Activated T-helper 1 cell treated with anti-CD3 and anti-CD28 coated beads, Interleukin-12 subunit alpha, Interleukin-12 subunit beta, Interleukin-2, Interleukin-4 antibody, amounts not matched to agents 30 ng/mL and 10 ng/mL and 1 ng/mL, durations not matched to agents 14 hours and 24 hours and 36 hours (primary cell): ENCODE results near the gene ATCAY. TPM values are rescaled to one million over a fixed set of nuclear protein-coding genes. Genes with fewer than 3 reads are reported as not detected.
"Not testable (repeated sequence)": the region's sequence is repeated elsewhere in the genome, so short reads cannot be mapped to it uniquely, and the experiment has no call there.

ENCODE experiments used
- DNase-seq: peaks from one replicate; pipeline ENCODE4 v3.0.0; 2021; ENCODE audit warnings: low spot score
- H3K27ac Mint-ChIP-seq: one replicate; pipeline ENCODE4 v1.8.0; 2021; ENCODE audit warnings: mild to moderate bottlenecking, mixed read lengths
- H3K27me3 Mint-ChIP-seq: one replicate; pipeline ENCODE4 v1.8.0; 2022; ENCODE audit warnings: mild to moderate bottlenecking, moderate library complexity, mixed read lengths; ENCODE audit not compliant: insufficient read depth
- H3K36me3 Mint-ChIP-seq: one replicate; pipeline ENCODE4 v1.8.0; 2021; ENCODE audit warnings: low read depth, mixed read lengths
- H3K4me1 Mint-ChIP-seq: one replicate; pipeline ENCODE4 v1.8.0; 2021; ENCODE audit warnings: low read depth, mixed read lengths
- H3K4me3 Mint-ChIP-seq: one replicate; pipeline ENCODE4 v1.8.0; 2021; ENCODE audit warnings: mild to moderate bottlenecking, moderate library complexity, mixed read lengths
- H3K9me3 Mint-ChIP-seq: one replicate; pipeline ENCODE4 v1.8.0; 2021; ENCODE audit warnings: mixed read lengths
- intact Hi-C: fragments of 100-400 bp; cut with micrococcal nuclease; formaldehyde crosslinking; loops from one replicate; pipeline ENCODE4 v1.15.1; 2024
- total RNA-seq: library from RNA; stranded (reverse); gene quantifications from 2 replicates; pipeline ENCODE4 v1.2.3, GENCODE V29; 2022

ATCAY gene
- total RNA-seq, 1 donor from 2014 or later: not detected

- Mint-ChIP-seq H3K9me3 (no peaks in the 10 kb centered on the region), H3K36me3 (no peaks in the 10 kb centered on the region), H3K4me3 (no peak overlapping the region), H3K27ac (no peak overlapping the region), H3K27me3 (peaks cover 2% of the 10 kb centered on the region), H3K4me1 (no peaks in the 10 kb centered on the region)
- DNase-seq: no peak
- intact Hi-C loops: no loop called here
Measured at GRCh38 chr19:3950871-3951861, 70.7 kb downstream of the ATCAY start.

- intact Hi-C loops, H3K27me3 Mint-ChIP-seq: not testable (repeated sequence)
Measured at GRCh38 chr19:3952755-3953276, 72.3 kb downstream of the ATCAY start.

GRCh38 chr19:3954107-3954506 is 73.6 kb downstream of the ATCAY start:
- Mint-ChIP-seq H3K4me3 (no peak overlapping the region), H3K27me3 (peaks cover 2% of the 10 kb centered on the region), H3K27ac (no peak overlapping the region), H3K4me1 (no peaks in the 10 kb centered on the region), H3K9me3 (no peaks in the 10 kb centered on the region), H3K36me3 (no peaks in the 10 kb centered on the region)
- intact Hi-C loops: no loop called here
- DNase-seq: no peak

More at GRCh38 chr19:3952755-3953276, 72.3 kb downstream of the ATCAY start:
- not testable (repeated sequence) for DNase-seq, H3K27ac Mint-ChIP-seq, H3K4me1 Mint-ChIP-seq, H3K36me3 Mint-ChIP-seq, H3K9me3 Mint-ChIP-seq, H3K4me3 Mint-ChIP-seq

- DNase-seq, H3K27ac Mint-ChIP-seq, H3K27me3 Mint-ChIP-seq, H3K9me3 Mint-ChIP-seq, H3K36me3 Mint-ChIP-seq, H3K4me1 Mint-ChIP-seq, intact Hi-C loops, H3K4me3 Mint-ChIP-seq: not testable (repeated sequence)
Measured at GRCh38 chr19:3955276-3955675, 74.8 kb downstream of the ATCAY start.

GRCh38 chr19:3955688-3956087 is 75.2 kb downstream of the ATCAY start:
- intact Hi-C loops: no loop called here
- peaks cover 2% of the 10 kb centered on the region for H3K27me3 Mint-ChIP-seq
- H3K27ac Mint-ChIP-seq: no peak overlapping the region
- no peak for DNase-seq
- H3K4me1 Mint-ChIP-seq: no peaks in the 10 kb centered on the region
- no peak overlapping the region for H3K4me3 Mint-ChIP-seq
- H3K9me3 Mint-ChIP-seq: no peaks in the 10 kb centered on the region
- no peaks in the 10 kb centered on the region for H3K36me3 Mint-ChIP-seq

- Mint-ChIP-seq H3K36me3 (no peaks in the 10 kb centered on the region), H3K27ac (no peak overlapping the region), H3K27me3 (no peaks in the 10 kb centered on the region), H3K9me3 (no peaks in the 10 kb centered on the region), H3K4me3 (no peak overlapping the region), H3K4me1 (no peaks in the 10 kb centered on the region)
- intact Hi-C loops: no loop called here
- DNase-seq: no peak
Measured at GRCh38 chr19:3958836-3959765, 78.6 kb downstream of the ATCAY start.

- no peaks in the 10 kb centered on the region for H3K36me3 Mint-ChIP-seq
- no peaks in the 10 kb centered on the region for H3K27me3 Mint-ChIP-seq
- intact Hi-C loops: no loop called here
- no peak overlapping the region for H3K27ac Mint-ChIP-seq
- H3K4me3 Mint-ChIP-seq: no peak overlapping the region
- H3K9me3 Mint-ChIP-seq: no peaks in the 10 kb centered on the region
- no peak for DNase-seq
- no peaks in the 10 kb centered on the region for H3K4me1 Mint-ChIP-seq
Measured at GRCh38 chr19:3959766-3960131, 79.3 kb downstream of the ATCAY start.

- H3K4me1 Mint-ChIP-seq: no peaks in the 10 kb centered on the region
- H3K27ac Mint-ChIP-seq: no peak overlapping the region
- DNase-seq: no peak
- no peaks in the 10 kb centered on the region for H3K9me3 Mint-ChIP-seq
- H3K36me3 Mint-ChIP-seq: peaks cover 2% of the 10 kb centered on the region
- intact Hi-C loops: no loop called here
- H3K27me3 Mint-ChIP-seq: no peaks in the 10 kb centered on the region
- no peak overlapping the region for H3K4me3 Mint-ChIP-seq
Measured at GRCh38 chr19:3961007-3961406, 80.5 kb downstream of the ATCAY start.

GRCh38 chr19:3963458-3964255 is 83.2 kb downstream of the ATCAY start:
- peaks cover 7% of the 10 kb centered on the region for H3K4me1 Mint-ChIP-seq
- no peaks in the 10 kb centered on the region for H3K9me3 Mint-ChIP-seq
- DNase-seq: no peak
- H3K36me3 Mint-ChIP-seq: peaks cover 10% of the 10 kb centered on the region
- intact Hi-C loops: no loop called here
- no peak overlapping the region for H3K27ac Mint-ChIP-seq
- H3K27me3 Mint-ChIP-seq: no peaks in the 10 kb centered on the region
- H3K4me3 Mint-ChIP-seq: no peak overlapping the region

DNA sequence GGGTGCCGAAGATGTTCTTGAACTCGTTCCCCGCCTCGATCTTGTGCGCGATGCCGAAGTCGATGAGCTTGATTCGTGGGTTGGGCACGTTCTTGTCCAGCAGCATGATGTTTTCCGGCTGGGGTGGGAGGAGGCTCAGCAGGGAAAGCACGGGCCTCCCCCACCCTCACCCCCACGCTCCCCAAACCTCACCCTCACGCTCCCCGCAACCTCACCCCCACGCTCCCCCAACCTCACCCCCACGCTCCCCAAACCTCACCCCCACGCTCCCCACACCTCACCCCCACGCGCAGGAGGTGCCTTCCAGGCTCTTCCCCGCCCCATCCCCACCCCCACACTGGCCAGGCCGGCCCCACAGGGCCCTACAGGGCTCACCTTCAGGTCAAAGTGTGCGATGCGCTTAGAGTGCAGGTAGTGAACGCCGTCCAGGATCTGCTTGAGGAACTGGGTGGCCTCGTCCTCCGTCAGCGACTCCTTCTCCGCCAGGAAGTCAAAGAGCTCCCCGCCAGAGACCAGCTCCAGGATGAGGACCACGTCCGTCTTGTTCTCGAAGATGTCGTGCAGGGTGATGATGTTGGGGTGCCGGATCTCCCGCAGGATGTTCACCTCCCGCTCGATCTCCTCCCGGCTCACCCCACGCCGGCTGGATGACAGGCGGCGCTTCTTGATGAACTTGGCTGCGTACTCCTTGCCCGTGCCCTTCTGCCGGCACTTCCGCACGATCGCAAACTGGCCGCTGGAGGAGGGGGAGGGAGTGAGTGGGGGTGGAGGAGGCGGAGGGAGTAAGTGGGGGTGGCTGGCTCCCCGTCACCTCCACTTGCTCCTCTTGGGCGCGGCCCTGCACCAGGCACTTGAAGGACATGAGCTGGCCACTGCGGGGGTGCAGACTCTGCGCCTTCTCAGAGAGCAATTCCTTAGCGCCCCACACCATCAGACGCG is 84.0 kb downstream of the ATCAY start:
- Mint-ChIP-seq H3K4me3 (no peak overlapping the region), H3K36me3 (peaks cover 12% of the 10 kb centered on the region)

GRCh38 chr19:3966051-3967017 is 85.8 kb downstream of the ATCAY start:
- H3K27ac Mint-ChIP-seq: no peak overlapping the region
- no peaks in the 10 kb centered on the region for H3K27me3 Mint-ChIP-seq
- H3K4me3 Mint-ChIP-seq: no peak overlapping the region
- no peaks in the 10 kb centered on the region for H3K9me3 Mint-ChIP-seq
- intact Hi-C loops: no loop called here
- H3K36me3 Mint-ChIP-seq: peaks cover 13% of the 10 kb centered on the region
- no peak for DNase-seq
- peaks cover 23% of the 10 kb centered on the region for H3K4me1 Mint-ChIP-seq

More for the DNA sequence above, 84.0 kb downstream of the ATCAY start:
- DNase-seq: no peak
- no peaks in the 10 kb centered on the region for H3K9me3 Mint-ChIP-seq
- H3K27ac Mint-ChIP-seq: no peak overlapping the region
- H3K27me3 Mint-ChIP-seq: no peaks in the 10 kb centered on the region
- intact Hi-C loops: no loop called here
- H3K4me1 Mint-ChIP-seq: peaks cover 10% of the 10 kb centered on the region
